ENCODE data around the gene KCNQ1.

Gene KCNQ1

DNA sequence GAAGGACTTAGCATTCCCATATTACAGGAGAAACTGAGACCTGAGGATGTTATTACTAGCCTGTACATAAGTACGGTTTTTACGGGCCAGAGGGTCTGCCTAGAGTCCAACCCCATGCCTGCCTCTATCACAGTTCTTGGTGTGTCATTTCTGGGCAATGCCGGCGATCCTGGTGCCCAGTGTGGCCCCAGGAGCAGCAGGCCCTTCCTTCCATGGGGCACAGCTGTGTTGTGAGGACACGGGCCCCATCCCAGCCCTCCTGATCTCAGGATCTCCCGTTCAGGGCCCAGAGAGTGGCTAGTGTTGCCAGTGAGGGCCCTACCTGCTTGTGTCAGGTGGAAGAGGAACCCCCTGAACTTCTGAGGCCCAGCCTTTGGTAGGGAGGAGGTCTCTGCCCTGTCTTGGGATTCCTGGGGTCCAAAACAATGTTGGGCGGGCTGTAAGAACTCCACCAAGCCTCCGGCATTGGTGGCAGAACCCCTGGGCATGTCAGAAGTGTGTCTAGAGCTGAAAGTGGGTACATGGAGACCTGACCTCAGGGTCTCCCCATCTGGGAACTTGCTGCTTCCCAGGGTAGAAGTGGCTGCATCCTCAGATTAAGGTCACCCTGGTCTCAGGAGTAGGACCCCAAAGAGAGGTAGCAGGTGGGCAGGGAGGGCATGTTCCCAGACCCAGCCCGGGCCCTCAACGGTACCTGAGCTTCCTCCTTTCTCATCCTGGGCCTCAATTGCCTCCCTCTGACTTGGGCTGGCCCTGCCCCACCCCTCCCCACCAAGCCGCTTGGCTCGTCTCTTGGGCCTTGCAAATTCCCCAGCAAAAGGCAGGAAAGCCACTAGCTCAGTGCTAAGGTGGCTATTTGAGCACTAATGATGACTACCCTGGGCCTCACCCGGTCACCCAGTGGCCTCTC, 329.6 kb downstream of the KCNQ1 start:
- Histone ChIP-seq H3K36me3 (ENCODE audit: control insufficient read depth in 2 of 2, insufficient read depth in 2 of 2, low read length in 2 of 2) (no peaks in the 10 kb centered on the region), H3K27ac (ENCODE audit: low read length) (no peak overlapping the region), H3K4me1 (ENCODE audit: control insufficient read depth, insufficient read depth, low read length) (peaks cover 21% of the 10 kb centered on the region), H3K27me3 (ENCODE audit: control insufficient read depth in 1 of 2, insufficient read depth in 2 of 2, low read length in 2 of 2) (no peaks in the 10 kb centered on the region), H3K4me3 (ENCODE audit: low read length in 2 of 2) (no peak overlapping the region), H3K9me3 (ENCODE audit: control insufficient read depth in 2 of 2, low read length in 2 of 2) (no peaks in the 10 kb centered on the region), H3K9ac (ENCODE audit: low read length in 2 of 2) (no peak overlapping the region)

DNA sequence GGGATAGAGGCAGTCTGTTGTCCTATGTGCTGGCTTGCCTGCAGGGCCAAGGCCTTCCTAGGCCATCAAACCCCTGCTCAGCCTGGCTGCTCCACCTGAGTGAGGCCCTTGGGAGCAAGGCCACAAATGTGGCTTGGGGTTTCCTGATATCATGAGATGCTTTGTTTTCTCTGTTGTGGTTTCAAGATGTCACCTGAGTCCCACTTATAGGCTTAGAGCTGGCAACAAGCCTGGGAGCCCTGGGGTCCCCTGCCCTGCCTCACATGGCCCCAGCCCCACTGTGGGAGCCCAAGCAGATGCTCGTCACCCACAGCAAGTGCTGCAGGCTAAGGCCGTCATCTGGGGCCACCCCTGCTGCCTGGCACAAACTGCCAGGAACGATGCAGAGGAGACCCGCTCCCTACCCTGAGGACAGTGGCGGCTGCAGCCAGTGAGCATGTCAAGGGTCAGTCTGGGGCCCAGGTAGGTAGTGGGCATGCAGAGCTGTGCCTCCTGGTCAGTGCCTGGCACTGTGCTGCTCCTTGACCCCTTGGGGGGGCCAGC, 330.3 kb downstream of the KCNQ1 start:
- no peak overlapping the region for H3K9ac ChIP-seq (ENCODE audit: low read length in 2 of 2)
- H3K4me1 ChIP-seq (ENCODE audit: control insufficient read depth, insufficient read depth, low read length): peaks cover 28% of the 10 kb centered on the region
- no peaks in the 10 kb centered on the region for H3K9me3 ChIP-seq (ENCODE audit: control insufficient read depth in 2 of 2, low read length in 2 of 2)

DNA sequence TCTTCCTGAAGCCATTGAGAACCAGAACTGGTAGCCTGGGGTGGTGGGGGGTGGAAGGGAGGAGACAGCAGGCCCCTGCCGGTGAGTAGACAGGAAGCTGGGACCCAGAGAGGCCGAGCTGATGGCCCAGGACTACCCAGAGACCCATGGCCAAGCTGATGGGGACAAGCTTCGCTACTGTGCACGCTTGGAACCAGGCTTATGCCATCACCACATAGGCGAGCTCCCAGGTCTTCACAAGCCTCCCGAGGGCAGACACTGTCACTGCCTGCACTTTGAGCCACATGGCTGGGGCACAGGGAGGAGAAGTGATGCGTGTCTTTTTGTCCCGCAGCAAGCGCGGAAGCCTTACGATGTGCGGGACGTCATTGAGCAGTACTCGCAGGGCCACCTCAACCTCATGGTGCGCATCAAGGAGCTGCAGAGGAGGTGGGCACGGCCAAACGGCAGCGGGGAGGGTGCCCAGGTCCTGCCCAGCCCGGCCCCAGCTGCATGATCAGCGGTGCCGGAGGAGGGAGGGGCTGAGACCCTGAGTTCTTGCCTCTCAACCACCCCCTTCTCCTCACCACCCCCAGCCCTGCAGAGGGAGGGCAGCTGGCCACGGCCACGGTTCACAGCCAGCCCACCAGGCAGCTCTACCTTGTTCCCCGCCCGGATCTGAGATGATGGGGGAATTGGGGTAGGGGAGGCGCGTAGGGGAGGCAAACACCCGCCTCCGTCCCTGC, 331.0 kb downstream of the KCNQ1 start:
- H3K27ac ChIP-seq (ENCODE audit: low read length): no peak overlapping the region
- no peaks in the 10 kb centered on the region for H3K27me3 ChIP-seq (ENCODE audit: control insufficient read depth in 1 of 2, insufficient read depth in 2 of 2, low read length in 2 of 2)
- no peak overlapping the region for H3K9ac ChIP-seq (ENCODE audit: low read length in 2 of 2)
- H3K4me3 ChIP-seq (ENCODE audit: low read length in 2 of 2): no peak overlapping the region
- H3K9me3 ChIP-seq (ENCODE audit: control insufficient read depth in 2 of 2, low read length in 2 of 2): no peaks in the 10 kb centered on the region
- peaks cover 34% of the 10 kb centered on the region for H3K4me1 ChIP-seq (ENCODE audit: control insufficient read depth, insufficient read depth, low read length)
- no peaks in the 10 kb centered on the region for H3K36me3 ChIP-seq (ENCODE audit: control insufficient read depth in 2 of 2, insufficient read depth in 2 of 2, low read length in 2 of 2)

More for the DNA sequence above, 330.3 kb downstream of the KCNQ1 start:
- Histone ChIP-seq H3K27me3 (ENCODE audit: control insufficient read depth in 1 of 2, insufficient read depth in 2 of 2, low read length in 2 of 2) (no peaks in the 10 kb centered on the region), H3K4me3 (ENCODE audit: low read length in 2 of 2) (no peak overlapping the region), H3K36me3 (ENCODE audit: control insufficient read depth in 2 of 2, insufficient read depth in 2 of 2, low read length in 2 of 2) (no peaks in the 10 kb centered on the region), H3K27ac (ENCODE audit: low read length) (no peak overlapping the region)

DNA sequence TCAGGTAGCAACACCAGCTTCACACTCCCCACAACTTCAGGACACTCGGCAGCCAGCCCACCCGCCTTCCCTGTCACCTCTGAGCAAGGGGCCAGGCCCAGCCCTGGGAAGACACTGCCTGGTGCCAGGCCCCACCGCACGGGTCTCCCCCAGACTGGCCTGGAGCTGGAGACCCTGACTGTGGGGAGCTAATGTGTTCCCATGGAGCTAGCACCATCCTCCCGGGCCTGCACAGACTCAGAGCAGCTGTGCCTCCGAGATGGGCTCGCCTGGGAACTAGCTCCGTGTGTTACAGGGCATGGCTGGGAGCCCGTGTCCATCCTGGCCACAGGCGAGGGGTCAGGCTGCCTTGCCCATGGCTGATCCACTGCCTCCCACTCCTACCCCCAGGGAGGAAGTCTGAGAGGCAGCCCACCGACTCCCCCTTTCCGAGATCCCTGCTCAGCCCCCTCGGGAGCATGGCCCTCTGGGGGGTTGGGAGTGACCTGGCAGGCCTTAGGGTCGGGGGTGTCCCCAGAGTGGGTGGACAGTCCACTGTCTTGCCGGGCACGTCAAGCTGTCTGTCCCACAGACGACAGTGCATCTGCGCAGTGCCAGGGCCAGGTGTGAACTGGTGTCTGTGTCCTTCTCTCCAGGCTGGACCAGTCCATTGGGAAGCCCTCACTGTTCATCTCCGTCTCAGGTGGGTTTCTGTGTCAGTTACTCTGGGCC, 331.7 kb downstream of the KCNQ1 start:
- no peak overlapping the region for H3K4me3 ChIP-seq (ENCODE audit: low read length in 2 of 2)
- H3K9ac ChIP-seq (ENCODE audit: low read length in 2 of 2): no peak overlapping the region
- no peak overlapping the region for H3K27ac ChIP-seq (ENCODE audit: low read length)
- H3K4me1 ChIP-seq (ENCODE audit: control insufficient read depth, insufficient read depth, low read length): peaks cover 42% of the 10 kb centered on the region
- H3K9me3 ChIP-seq (ENCODE audit: control insufficient read depth in 2 of 2, low read length in 2 of 2): no peaks in the 10 kb centered on the region
- H3K36me3 ChIP-seq (ENCODE audit: control insufficient read depth in 2 of 2, insufficient read depth in 2 of 2, low read length in 2 of 2): no peaks in the 10 kb centered on the region
- H3K27me3 ChIP-seq (ENCODE audit: control insufficient read depth in 1 of 2, insufficient read depth in 2 of 2, low read length in 2 of 2): no peaks in the 10 kb centered on the region

DNA sequence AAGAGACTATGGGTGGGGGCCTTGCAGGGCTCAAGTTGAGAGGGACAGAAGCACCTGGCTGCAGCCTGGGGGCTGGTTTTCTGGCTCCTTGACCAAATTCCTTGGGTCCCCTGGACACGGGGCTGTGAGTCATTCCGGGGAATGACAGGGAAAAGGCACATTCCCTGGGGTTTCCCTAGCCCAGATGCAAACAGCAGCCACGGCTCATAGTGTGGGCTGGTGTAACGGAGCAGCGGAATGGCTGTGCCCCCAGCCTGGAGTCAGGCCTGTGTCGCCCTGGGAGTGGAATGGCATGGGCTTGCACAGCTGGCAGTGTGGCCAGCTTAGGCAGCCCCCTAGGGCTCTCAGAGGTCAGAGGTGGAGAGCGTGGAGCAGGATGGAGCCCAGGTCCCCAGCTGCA, 332.6 kb downstream of the KCNQ1 start:
- no peaks in the 10 kb centered on the region for H3K9me3 ChIP-seq (ENCODE audit: control insufficient read depth in 2 of 2, low read length in 2 of 2)
- peaks cover 42% of the 10 kb centered on the region for H3K4me1 ChIP-seq (ENCODE audit: control insufficient read depth, insufficient read depth, low read length)
- no peaks in the 10 kb centered on the region for H3K36me3 ChIP-seq (ENCODE audit: control insufficient read depth in 2 of 2, insufficient read depth in 2 of 2, low read length in 2 of 2)
- no peak overlapping the region for H3K9ac ChIP-seq (ENCODE audit: low read length in 2 of 2)
- H3K27ac ChIP-seq (ENCODE audit: low read length): peak overlapping the region; percentile 75
- H3K27me3 ChIP-seq (ENCODE audit: control insufficient read depth in 1 of 2, insufficient read depth in 2 of 2, low read length in 2 of 2): no peaks in the 10 kb centered on the region
- no peak overlapping the region for H3K4me3 ChIP-seq (ENCODE audit: low read length in 2 of 2)

DNA sequence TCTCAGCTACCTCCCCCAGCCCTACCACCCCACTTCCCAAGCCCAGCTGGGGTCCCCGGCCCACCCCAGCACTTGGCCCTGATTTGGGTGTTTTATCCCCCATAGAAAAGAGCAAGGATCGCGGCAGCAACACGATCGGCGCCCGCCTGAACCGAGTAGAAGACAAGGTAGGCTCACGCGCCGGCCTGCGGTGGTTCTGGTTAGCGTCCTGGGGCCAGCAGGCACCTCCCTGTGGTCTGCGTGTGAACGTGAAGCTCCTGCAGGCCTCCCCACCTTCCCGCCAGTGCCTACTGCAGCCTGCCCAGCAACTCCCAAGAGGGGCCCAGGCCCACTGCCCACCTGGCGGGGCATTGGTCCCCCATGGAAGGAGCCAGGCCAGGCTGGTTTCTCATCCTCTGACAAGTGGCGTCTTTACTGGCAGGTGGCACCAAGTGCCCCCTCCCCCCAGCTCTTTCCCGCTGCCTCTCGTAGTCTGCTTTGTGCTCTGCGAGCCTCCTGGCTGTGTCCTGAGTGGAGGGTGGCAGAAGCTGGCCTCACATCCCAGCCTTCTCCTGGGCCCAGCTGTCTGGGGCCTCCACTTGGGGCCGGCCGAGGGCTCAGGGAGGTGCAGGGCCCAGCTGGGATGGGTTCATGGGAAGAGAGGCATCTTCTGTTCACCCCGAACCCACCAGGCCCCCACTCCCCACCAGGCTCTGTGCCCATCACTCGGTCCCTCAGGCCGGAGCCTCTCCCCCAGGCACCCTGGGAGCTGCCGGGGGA, 333.2 kb downstream of the KCNQ1 start:
- no peaks in the 10 kb centered on the region for H3K9me3 ChIP-seq (ENCODE audit: control insufficient read depth in 2 of 2, low read length in 2 of 2)
- H3K27ac ChIP-seq (ENCODE audit: low read length): peak overlapping the region; percentile 75
- peak overlapping the region in 1 of 2 donors; percentile 61 for H3K4me3 ChIP-seq (ENCODE audit: low read length in 2 of 2)
- no peaks in the 10 kb centered on the region for H3K27me3 ChIP-seq (ENCODE audit: control insufficient read depth in 1 of 2, insufficient read depth in 2 of 2, low read length in 2 of 2)
- H3K4me1 ChIP-seq (ENCODE audit: control insufficient read depth, insufficient read depth, low read length): peaks cover 42% of the 10 kb centered on the region
- H3K36me3 ChIP-seq (ENCODE audit: control insufficient read depth in 2 of 2, insufficient read depth in 2 of 2, low read length in 2 of 2): no peaks in the 10 kb centered on the region
- peak overlapping the region in 1 of 2 donors; percentile 5 for H3K9ac ChIP-seq (ENCODE audit: low read length in 2 of 2)

DNA sequence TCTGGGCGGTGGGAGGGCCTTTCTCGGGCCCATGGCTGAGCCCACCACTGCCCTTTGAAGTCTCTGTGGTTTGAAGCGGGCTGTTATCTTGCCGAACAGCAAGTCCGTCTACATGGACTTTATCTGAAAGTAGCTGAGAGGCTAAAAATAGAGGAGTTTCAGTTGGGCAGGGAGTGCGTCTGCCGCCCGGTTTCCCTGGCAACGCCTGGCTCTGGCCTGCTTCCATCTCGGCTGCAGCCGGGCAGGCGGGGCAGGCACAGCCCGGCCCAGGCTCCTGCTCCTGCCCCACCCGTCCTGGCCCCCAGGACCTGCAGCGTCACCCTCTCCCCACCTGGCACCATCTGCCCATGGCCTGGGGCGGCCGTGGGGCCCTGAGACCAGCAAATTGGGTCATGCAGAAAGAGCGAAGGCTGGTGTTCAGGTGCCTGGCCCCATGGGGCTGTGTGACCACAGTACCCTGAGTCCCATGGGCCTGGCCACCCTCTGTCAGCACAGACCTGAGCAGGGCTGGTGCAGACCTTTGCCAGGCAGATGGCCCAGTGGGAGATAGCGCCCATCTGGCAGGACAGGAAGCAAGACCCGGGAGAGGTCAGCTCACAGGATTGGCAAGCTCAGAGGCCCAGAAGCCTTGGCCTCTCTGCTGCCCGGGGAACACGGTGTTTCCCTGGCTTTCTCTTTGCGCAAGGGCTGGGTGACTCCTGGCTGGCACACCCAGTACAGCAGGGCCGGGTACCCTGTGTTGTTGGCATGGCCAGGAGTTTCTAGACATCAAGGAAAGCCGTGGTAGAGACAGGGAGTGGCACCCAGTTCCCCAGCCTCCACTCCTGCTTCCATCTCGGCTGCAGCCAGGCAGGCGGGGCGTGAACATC, 334.1 kb downstream of the KCNQ1 start:
- Histone ChIP-seq H3K9me3 (ENCODE audit: control insufficient read depth in 2 of 2, low read length in 2 of 2) (no peaks in the 10 kb centered on the region), H3K36me3 (ENCODE audit: control insufficient read depth in 2 of 2, insufficient read depth in 2 of 2, low read length in 2 of 2) (no peaks in the 10 kb centered on the region), H3K4me1 (ENCODE audit: control insufficient read depth, insufficient read depth, low read length) (peaks cover 42% of the 10 kb centered on the region), H3K27ac (ENCODE audit: low read length) (peak overlapping the region; percentile 75), H3K9ac (ENCODE audit: low read length in 2 of 2) (peak overlapping the region in 1 of 2 donors; percentile 36), H3K4me3 (ENCODE audit: low read length in 2 of 2) (peak overlapping the region; percentile 0 to 61), H3K27me3 (ENCODE audit: control insufficient read depth in 1 of 2, insufficient read depth in 2 of 2, low read length in 2 of 2) (no peaks in the 10 kb centered on the region)

DNA sequence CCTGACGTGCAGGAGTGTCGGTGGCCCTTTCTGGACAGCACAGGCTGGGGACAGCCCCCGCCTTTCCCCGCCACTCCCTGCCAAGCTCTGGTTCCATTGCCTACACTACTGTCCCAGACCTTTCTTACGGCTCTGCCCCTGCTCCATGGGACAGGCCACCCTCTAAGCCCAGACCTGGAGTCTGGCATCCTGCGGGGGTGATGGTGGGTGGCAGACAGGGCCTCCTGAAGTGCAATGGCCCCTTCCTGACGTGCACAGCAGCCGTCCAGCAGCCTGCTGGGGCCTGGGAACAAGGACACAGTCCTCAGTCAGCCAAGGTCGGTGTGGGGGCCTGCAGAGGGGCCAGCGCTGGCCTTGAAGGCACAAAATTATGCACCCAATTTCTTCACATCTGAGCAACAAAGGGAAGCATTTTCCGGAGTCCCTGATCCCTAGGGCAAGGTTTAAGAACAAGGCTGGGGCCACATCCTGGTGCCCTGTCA, 334.7 kb downstream of the KCNQ1 start:
- H3K4me1 ChIP-seq (ENCODE audit: control insufficient read depth, insufficient read depth, low read length): peaks cover 42% of the 10 kb centered on the region
- no peaks in the 10 kb centered on the region for H3K36me3 ChIP-seq (ENCODE audit: control insufficient read depth in 2 of 2, insufficient read depth in 2 of 2, low read length in 2 of 2)
- no peak overlapping the region for H3K9ac ChIP-seq (ENCODE audit: low read length in 2 of 2)
- H3K27me3 ChIP-seq (ENCODE audit: control insufficient read depth in 1 of 2, insufficient read depth in 2 of 2, low read length in 2 of 2): no peaks in the 10 kb centered on the region
- peak overlapping the region in 1 of 2 donors; percentile 35 for H3K4me3 ChIP-seq (ENCODE audit: low read length in 2 of 2)
- H3K27ac ChIP-seq (ENCODE audit: low read length): peak overlapping the region; percentile 75
- H3K9me3 ChIP-seq (ENCODE audit: control insufficient read depth in 2 of 2, low read length in 2 of 2): no peaks in the 10 kb centered on the region

DNA sequence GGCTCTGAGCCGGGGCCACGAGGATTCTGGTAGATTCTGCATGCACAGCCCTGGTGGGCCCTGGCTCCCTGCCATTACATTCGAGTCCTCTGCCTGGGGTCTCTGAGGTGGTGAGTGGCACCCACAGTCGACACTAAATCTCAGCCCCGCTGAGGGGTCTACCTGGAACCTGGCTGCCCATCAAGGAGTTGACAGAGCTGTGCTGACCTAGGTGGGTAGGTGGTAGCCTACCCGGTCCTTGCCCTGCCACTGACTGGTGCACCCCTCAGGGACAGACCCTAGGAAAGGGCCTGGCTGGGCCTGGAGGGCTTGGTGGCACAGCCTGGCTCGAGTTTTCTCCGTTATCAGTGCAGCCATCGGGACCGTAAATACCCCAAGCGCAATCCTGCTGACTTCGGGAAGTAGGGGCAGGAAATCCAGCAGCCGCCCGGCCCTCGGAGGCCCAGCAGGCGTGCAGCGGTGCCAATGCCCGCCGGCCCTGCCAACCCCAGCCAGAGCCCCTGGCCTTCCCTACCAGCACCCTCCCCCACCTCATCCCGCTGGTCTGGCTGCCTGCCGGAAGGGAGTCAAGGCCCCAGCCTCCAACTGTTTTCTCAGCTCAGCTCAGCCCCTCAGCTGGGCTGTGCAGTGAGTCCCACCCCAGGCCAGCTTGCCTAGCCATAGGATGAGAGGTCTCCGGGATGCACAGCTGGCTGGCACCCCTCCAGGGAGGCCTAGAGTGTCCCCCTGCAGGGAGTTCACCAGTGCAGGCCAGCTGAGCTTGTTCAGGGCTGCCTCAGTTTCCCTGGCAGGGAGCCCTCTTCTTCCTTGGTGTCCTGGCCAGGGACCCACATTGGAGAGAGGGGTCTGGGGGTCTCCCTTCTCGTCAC, 335.4 kb downstream of the KCNQ1 start:
- H3K9me3 ChIP-seq (ENCODE audit: control insufficient read depth in 2 of 2, low read length in 2 of 2): no peaks in the 10 kb centered on the region
- peak overlapping the region in 1 of 2 donors; percentile 35 for H3K4me3 ChIP-seq (ENCODE audit: low read length in 2 of 2)
- no peaks in the 10 kb centered on the region for H3K27me3 ChIP-seq (ENCODE audit: control insufficient read depth in 1 of 2, insufficient read depth in 2 of 2, low read length in 2 of 2)
- H3K36me3 ChIP-seq (ENCODE audit: control insufficient read depth in 2 of 2, insufficient read depth in 2 of 2, low read length in 2 of 2): no peaks in the 10 kb centered on the region
- H3K4me1 ChIP-seq (ENCODE audit: control insufficient read depth, insufficient read depth, low read length): peaks cover 42% of the 10 kb centered on the region
- no peak overlapping the region for H3K9ac ChIP-seq (ENCODE audit: low read length in 2 of 2)
- peak overlapping the region; percentile 75 for H3K27ac ChIP-seq (ENCODE audit: low read length)
